Activated CD4-positive, alpha-beta memory T cell treated with anti-CD3 and anti-CD28 coated beads, Interleukin-2, amount 10 ng/mL, durations not matched to agents 7 days and 5 days (primary cell): Measurements from ENCODE around the gene MICAL2. TPM values are rescaled to one million over a fixed set of nuclear protein-coding genes. Genes with fewer than 3 reads are reported as not detected.

ENCODE experiments used
- CTCF ChIA-PET: fragments of 350-600 bp; sonication (Branson Sonifier 250); formaldehyde crosslinking; loops from one replicate; lab custom pipeline; 2021; ENCODE audit warnings: antibody characterized with exemption, inconsistent platforms; lab: Charles Lee
- POLR2A ChIA-PET: fragments of 350-600 bp; sonication (Branson Sonifier 250); formaldehyde crosslinking; loops from one replicate; lab custom pipeline; 2021; ENCODE audit warnings: antibody characterized with exemption; lab: Charles Lee
- DNase-seq: peaks from one replicate; pipeline ENCODE4 v3.0.0-alpha.2; 2020
- H3K27ac Mint-ChIP-seq: one replicate; pipeline ENCODE4 v1.8.0; 2021; ENCODE audit warnings: mild to moderate bottlenecking, mixed read lengths
- H3K27me3 Mint-ChIP-seq: one replicate; pipeline ENCODE4 v1.8.0; 2021; ENCODE audit warnings: mixed read lengths
- H3K36me3 Mint-ChIP-seq: one replicate; pipeline ENCODE4 v1.8.0; 2021; ENCODE audit warnings: low read depth, mixed read lengths
- H3K4me1 Mint-ChIP-seq: one replicate; pipeline ENCODE4 v1.8.0; 2021; ENCODE audit warnings: mixed read lengths
- H3K4me3 Mint-ChIP-seq: one replicate; pipeline ENCODE4 v1.8.0; 2021; ENCODE audit warnings: mild to moderate bottlenecking, mixed read lengths
- H3K9me3 Mint-ChIP-seq: one replicate; pipeline ENCODE4 v1.8.0; 2021; ENCODE audit warnings: mixed read lengths
- total RNA-seq, 2 experiments: library from RNA; stranded (reverse); gene quantifications; one replicate each; pipeline ENCODE4 v1.2.3, GENCODE V29; 2021

MICAL2 gene
- total RNA-seq, 2 experiments from 2014 or later, result 135 to 143 TPM

DNA sequence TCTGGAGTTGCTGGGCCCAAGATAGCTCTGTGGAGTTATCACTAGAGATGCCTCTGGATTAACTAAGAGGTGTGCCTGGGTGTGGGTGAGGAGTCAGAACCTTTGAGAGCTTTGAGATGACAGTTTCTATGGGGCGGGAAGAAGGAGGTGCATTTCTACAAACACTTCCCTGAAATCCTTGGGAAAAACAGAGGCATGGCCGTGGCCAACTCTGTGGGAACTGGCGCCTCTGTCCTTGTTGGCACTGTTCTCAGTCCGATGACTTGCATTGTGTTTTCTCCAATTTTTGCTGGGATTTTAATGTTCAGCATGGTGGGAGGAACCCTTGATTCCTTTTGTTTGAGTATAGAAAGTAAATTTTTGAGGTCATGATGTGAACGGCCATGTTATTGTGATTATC, 151.2 kb downstream of the MICAL2 start:
- Mint-ChIP-seq H3K27me3 (no peaks in the 10 kb centered on the region), H3K4me1 (no peaks in the 10 kb centered on the region), H3K27ac (no peak overlapping the region), H3K4me3 (no peak overlapping the region), H3K36me3 (peaks cover 56% of the 10 kb centered on the region), H3K9me3 (no peaks in the 10 kb centered on the region)
- ChIA-PET CTCF (interaction anchor here (1.3 to 2.7 kb wide), 2 partner anchors 21 to 330 kb away, joined by 3 to 12 read pairs; no protein-coding TSS in a partner anchor), POLR2A (no interaction called here)
- no peak for DNase-seq

- Mint-ChIP-seq H3K36me3 (peaks cover 53% of the 10 kb centered on the region), H3K27me3 (no peaks in the 10 kb centered on the region), H3K4me1 (no peaks in the 10 kb centered on the region), H3K9me3 (no peaks in the 10 kb centered on the region), H3K27ac (no peak overlapping the region), H3K4me3 (no peak overlapping the region)
- no peak for DNase-seq
- ChIA-PET POLR2A (no interaction called here), CTCF (interaction anchor here (0.7 to 1.9 kb wide), 2 partner anchors 18 to 215 kb away, joined by 3 to 4 read pairs; no protein-coding TSS in a partner anchor)
Measured at GRCh38 chr11:12263141-12263693, 152.8 kb downstream of the MICAL2 start.

- Mint-ChIP-seq H3K9me3 (no peaks in the 10 kb centered on the region), H3K27ac (no peak overlapping the region), H3K36me3 (peaks cover 41% of the 10 kb centered on the region), H3K27me3 (no peaks in the 10 kb centered on the region), H3K4me1 (no peaks in the 10 kb centered on the region), H3K4me3 (no peak overlapping the region)
- CTCF ChIA-PET, result interaction anchor here (1.9 kb wide), 1 partner anchor 17 kb away, joined by 4 read pairs; no protein-coding TSS in a partner anchor
- no peak for DNase-seq
- POLR2A ChIA-PET, result no interaction called here
Measured at GRCh38 chr11:12264361-12264760, 154.0 kb downstream of the MICAL2 start.

DNA sequence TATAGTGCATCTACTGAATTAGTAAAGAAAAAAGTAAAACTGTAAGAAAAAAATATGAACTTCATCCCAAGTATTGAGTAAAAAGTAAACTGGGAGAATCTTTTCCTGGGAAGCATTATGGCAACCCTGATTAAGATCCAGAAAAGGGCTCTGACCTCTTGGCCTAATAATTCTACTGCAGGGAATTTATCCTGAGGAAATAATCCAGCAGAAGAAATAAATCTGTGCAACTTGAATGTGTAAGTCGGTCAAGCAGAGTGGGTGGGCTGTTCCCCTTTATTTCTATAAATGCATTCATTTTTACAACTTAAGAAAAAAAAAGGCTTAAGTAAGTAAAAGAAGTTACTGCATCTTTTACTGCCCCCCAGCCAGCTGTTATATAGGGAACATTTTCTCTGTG, 155.7 kb downstream of the MICAL2 start:
- no peaks in the 10 kb centered on the region for H3K4me1 Mint-ChIP-seq
- H3K36me3 Mint-ChIP-seq, result peaks cover 26% of the 10 kb centered on the region
- ChIA-PET POLR2A (no interaction called here), CTCF (interaction anchor here (1.2 to 1.4 kb wide), 2 partner anchors 15 to 21 kb away, joined by 3 to 5 read pairs; no protein-coding TSS in a partner anchor)
- no peak overlapping the region for H3K27ac Mint-ChIP-seq
- H3K9me3 Mint-ChIP-seq, result no peaks in the 10 kb centered on the region
- DNase-seq, result no peak
- no peaks in the 10 kb centered on the region for H3K27me3 Mint-ChIP-seq
- no peak overlapping the region for H3K4me3 Mint-ChIP-seq

DNA sequence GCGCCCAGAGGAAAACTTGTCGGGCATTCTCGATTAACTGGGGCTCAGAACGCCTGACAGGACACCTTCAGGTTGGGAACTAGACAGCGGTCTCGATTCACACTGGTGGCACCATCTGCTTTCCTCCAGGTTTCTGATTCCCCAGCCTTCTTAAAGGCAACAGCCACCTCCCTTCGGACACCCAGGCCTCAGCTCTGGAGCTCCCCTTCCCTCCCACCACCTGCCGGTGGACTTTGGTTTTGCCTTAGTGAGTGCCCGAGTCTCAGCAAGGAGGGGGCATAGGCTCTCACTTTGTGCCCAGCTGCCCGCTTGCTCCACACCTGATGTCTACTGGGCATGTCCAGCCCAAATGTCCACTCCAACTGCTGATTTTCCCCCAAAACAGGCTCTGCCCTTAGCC, 156.6 kb downstream of the MICAL2 start:
- no peaks in the 10 kb centered on the region for H3K27me3 Mint-ChIP-seq
- H3K36me3 Mint-ChIP-seq, result peaks cover 18% of the 10 kb centered on the region
- H3K4me1 Mint-ChIP-seq, result no peaks in the 10 kb centered on the region
- no peak overlapping the region for H3K27ac Mint-ChIP-seq
- CTCF ChIA-PET, result interaction anchor here (1.1 to 2.5 kb wide), 4 partner anchors 14 to 219 kb away, joined by 3 to 5 read pairs (median 4); no protein-coding TSS in a partner anchor
- POLR2A ChIA-PET, result interaction anchor here (1.5 kb wide), 1 partner anchor 14 kb away, joined by 4 read pairs; no protein-coding TSS in a partner anchor
- no peak overlapping the region for H3K4me3 Mint-ChIP-seq
- no peak for DNase-seq
- H3K9me3 Mint-ChIP-seq, result no peaks in the 10 kb centered on the region

- Mint-ChIP-seq H3K36me3 (peaks cover 11% of the 10 kb centered on the region), H3K27me3 (no peaks in the 10 kb centered on the region), H3K9me3 (no peaks in the 10 kb centered on the region), H3K4me1 (no peaks in the 10 kb centered on the region), H3K27ac (no peak overlapping the region), H3K4me3 (no peak overlapping the region)
- no peak for DNase-seq
- ChIA-PET CTCF (interaction anchor here (1.1 to 2.5 kb wide), 2 partner anchors 17 to 220 kb away, joined by 3 to 5 read pairs; no protein-coding TSS in a partner anchor), POLR2A (interaction anchor here (1.5 kb wide), 1 partner anchor 13 kb away, joined by 4 read pairs; no protein-coding TSS in a partner anchor)
Measured at GRCh38 chr11:12267921-12268320, 157.5 kb downstream of the MICAL2 start.

GRCh38 chr11:12269104-12269441, 158.7 kb downstream of the MICAL2 start:
- POLR2A ChIA-PET, result no interaction called here
- CTCF ChIA-PET, result interaction anchor here (2.5 kb wide), 1 partner anchor 16 kb away, joined by 5 read pairs; no protein-coding TSS in a partner anchor

DNA sequence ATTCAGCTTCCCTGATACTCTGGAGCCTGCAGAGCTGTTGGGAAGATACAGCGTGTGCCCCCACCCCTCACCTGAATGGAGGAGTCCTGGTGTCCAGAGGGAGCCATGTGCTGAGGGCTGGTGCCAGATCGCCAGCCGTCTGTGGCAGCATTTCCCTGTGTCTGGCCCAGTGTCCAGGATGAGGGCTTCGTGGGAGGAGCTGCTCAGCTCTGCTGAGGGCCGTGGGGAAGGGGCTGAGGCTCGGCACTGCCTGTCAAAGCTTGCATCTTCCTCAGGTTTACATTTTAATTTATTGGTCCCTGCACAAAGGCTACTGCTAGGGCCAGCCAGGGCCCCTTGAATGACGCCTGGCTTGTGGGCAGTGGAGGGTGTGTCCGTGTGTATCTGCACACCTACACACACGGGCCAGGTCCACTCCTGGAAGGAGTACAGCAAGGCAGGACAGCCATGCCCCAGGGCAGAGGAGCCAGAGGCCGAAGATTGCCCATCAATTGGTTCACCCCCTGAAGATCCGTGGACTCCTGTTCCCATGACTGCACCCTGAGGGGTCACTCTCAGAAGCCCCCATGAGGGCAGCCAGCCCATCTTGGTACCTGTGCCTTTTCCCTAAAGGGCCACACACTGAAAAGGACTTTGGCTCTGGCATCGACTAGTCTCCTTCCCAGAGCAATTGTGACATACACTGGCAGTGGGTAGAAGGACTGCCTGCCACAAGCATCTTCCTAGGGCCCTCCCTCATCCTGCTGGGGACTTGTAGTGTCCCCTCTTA, 159.2 kb downstream of the MICAL2 start:
- ChIA-PET CTCF (no interaction called here), POLR2A (no interaction called here)

More at GRCh38 chr11:12269104-12269441, 158.7 kb downstream of the MICAL2 start:
- no peaks in the 10 kb centered on the region for H3K4me1 Mint-ChIP-seq
- no peaks in the 10 kb centered on the region for H3K36me3 Mint-ChIP-seq
- no peaks in the 10 kb centered on the region for H3K9me3 Mint-ChIP-seq
- no peak overlapping the region for H3K27ac Mint-ChIP-seq
- H3K27me3 Mint-ChIP-seq, result no peaks in the 10 kb centered on the region
- DNase-seq, result no peak
- no peak overlapping the region for H3K4me3 Mint-ChIP-seq

GRCh38 chr11:12270215-12270797, 159.9 kb downstream of the MICAL2 start:
- no peak for DNase-seq
- Mint-ChIP-seq H3K27me3 (no peaks in the 10 kb centered on the region), H3K36me3 (no peaks in the 10 kb centered on the region), H3K9me3 (no peaks in the 10 kb centered on the region), H3K27ac (no peak overlapping the region), H3K4me3 (no peak overlapping the region), H3K4me1 (no peaks in the 10 kb centered on the region)
- POLR2A ChIA-PET, result interaction anchor here (0.8 kb wide), 1 partner anchor 219 kb away, joined by 3 read pairs; no protein-coding TSS in a partner anchor
- CTCF ChIA-PET, result interaction anchor here (1.6 to 2.4 kb wide), 2 partner anchors 11 to 226 kb away, joined by 4 to 10 read pairs; no protein-coding TSS in a partner anchor

More for the DNA sequence above, 159.2 kb downstream of the MICAL2 start:
- no peak overlapping the region for H3K4me3 Mint-ChIP-seq
- H3K9me3 Mint-ChIP-seq, result no peaks in the 10 kb centered on the region
- no peak overlapping the region for H3K27ac Mint-ChIP-seq
- no peaks in the 10 kb centered on the region for H3K4me1 Mint-ChIP-seq
- no peaks in the 10 kb centered on the region for H3K36me3 Mint-ChIP-seq
- H3K27me3 Mint-ChIP-seq, result no peaks in the 10 kb centered on the region
- no peak for DNase-seq

DNA sequence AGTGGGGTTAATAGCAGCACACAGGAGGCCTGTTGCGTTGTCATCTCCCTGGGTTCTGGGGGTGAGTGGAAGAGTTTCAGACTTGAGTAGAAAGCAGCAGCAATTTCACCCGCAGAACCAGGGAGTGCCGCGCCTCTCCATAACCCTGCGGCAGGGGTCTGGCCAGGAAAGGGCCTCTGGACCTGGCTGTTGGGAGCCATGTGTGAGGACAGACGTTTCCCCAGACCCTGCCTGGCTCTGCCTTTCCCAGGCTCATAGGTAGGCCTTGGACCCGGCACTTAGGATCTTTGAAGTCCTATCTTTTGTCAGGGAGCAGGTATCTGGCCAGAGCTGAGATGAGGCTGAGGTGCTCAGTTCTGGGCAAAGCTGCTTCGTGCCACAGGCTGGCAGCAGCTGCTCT, 160.4 kb downstream of the MICAL2 start:
- Mint-ChIP-seq H3K36me3 (no peaks in the 10 kb centered on the region), H3K27me3 (no peaks in the 10 kb centered on the region), H3K9me3 (no peaks in the 10 kb centered on the region), H3K4me1 (no peaks in the 10 kb centered on the region), H3K4me3 (no peak overlapping the region), H3K27ac (no peak overlapping the region)
- DNase-seq, result no peak
- ChIA-PET CTCF (interaction anchor here (1.6 to 2.4 kb wide), 2 partner anchors 11 to 226 kb away, joined by 4 to 10 read pairs; no protein-coding TSS in a partner anchor), POLR2A (interaction anchor here (0.8 kb wide), 1 partner anchor 219 kb away, joined by 3 read pairs; no protein-coding TSS in a partner anchor)

DNA sequence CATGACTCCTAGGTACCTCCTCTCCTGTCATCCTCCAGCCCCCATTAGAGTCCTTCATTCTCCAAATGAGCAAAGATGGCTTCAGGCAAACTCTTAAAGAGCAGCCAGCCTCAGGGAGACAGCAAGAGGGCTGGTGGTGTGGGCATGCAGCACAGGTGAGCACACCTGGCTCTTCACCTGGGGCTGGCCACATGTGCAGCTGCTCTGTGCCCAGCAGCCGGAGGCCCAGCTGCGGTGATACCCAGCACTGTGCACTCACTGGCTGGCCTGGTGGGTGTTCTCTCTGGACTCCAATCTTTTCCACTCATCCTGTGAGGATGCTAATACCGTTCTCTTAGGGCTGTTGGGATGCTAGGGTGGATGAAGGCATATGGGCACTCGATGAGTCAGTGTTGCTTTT, 160.9 kb downstream of the MICAL2 start:
- H3K4me1 Mint-ChIP-seq, result no peaks in the 10 kb centered on the region
- no peaks in the 10 kb centered on the region for H3K27me3 Mint-ChIP-seq
- H3K9me3 Mint-ChIP-seq, result no peaks in the 10 kb centered on the region
- POLR2A ChIA-PET, result no interaction called here
- no peak for DNase-seq
- CTCF ChIA-PET, result interaction anchor here (1.6 to 2.4 kb wide), 2 partner anchors 10 to 227 kb away, joined by 4 to 10 read pairs; no protein-coding TSS in a partner anchor
- H3K36me3 Mint-ChIP-seq, result no peaks in the 10 kb centered on the region
- H3K4me3 Mint-ChIP-seq, result no peak overlapping the region
- H3K27ac Mint-ChIP-seq, result no peak overlapping the region

DNA sequence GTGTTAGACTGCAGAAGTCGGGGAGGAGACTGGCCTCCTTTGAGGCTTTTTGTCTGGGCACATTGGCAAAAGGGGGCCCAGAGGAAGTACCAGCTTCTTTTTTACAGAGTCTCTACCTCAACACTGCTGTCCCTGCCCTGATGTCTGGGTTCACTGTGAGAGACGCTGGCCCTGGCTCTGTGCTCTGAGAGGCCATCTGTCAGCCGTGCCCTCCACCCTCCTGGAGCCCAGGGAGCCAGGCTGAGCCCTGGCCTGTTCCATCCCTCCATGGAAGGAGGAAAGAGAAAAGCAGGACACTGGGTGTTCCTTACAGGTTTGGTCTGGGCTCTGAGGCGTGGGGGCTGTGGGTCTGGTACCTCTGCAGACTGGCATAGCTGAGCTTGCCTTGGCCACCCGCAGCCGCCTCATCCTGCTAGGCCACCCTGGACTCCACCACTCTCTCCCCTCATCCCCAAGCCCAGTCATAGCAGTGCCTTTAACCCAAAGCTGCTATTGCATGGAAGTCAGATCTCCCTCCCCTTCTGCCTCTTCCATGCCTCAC, 161.5 kb downstream of the MICAL2 start:
- no peak overlapping the region for H3K27ac Mint-ChIP-seq
- POLR2A ChIA-PET, result interaction anchor here (1.0 kb wide), 1 partner anchor 9 kb away, joined by 3 read pairs; no protein-coding TSS in a partner anchor
- H3K27me3 Mint-ChIP-seq, result no peaks in the 10 kb centered on the region
- CTCF ChIA-PET, result interaction anchor here (1.5 to 2.4 kb wide), 3 partner anchors 10 to 228 kb away, joined by 4 to 10 read pairs (median 4); no protein-coding TSS in a partner anchor
- H3K4me1 Mint-ChIP-seq, result no peaks in the 10 kb centered on the region
- H3K4me3 Mint-ChIP-seq, result no peak overlapping the region
- no peak for DNase-seq
- no peaks in the 10 kb centered on the region for H3K9me3 Mint-ChIP-seq
- H3K36me3 Mint-ChIP-seq, result no peaks in the 10 kb centered on the region
